HFF-Myc (cell line): ENCODE measurements around the gene HPCAL1.
A peak's percentile ranks its signal among the peaks of the same experiment; 100 is the strongest.

Experiments
- DNase-seq: peaks from one replicate; pipeline ENCODE4 v3.0.0-alpha.2; 2011; ENCODE audit warnings: low read depth; ENCODE audit errors: extremely low read depth
- H3K4me3 ChIP-seq: replicated peaks from 2 replicates; pipeline ENCODE4 v1.5.1; 2011; ENCODE audit warnings: low read depth, mild to moderate bottlenecking, control low read depth, low read length
- TF ChIP-seq, protein P1 (sequence below): IDR thresholded peaks from 2 replicates; pipeline ENCODE4 v1.5.1; 2012; ENCODE audit warnings: mild to moderate bottlenecking, low read depth, low read length, control low read depth; ENCODE audit errors: missing control alignments

HPCAL1 gene

GRCh38 chr2:10302479-10303180 is at the start of gene HPCAL1:
TSS of gene HPCAL1 (plus strand) at chr2:10302904. CDS start at chr2:10419758, 116,854 bp downstream.
- TF ChIP-seq, protein P1, sequence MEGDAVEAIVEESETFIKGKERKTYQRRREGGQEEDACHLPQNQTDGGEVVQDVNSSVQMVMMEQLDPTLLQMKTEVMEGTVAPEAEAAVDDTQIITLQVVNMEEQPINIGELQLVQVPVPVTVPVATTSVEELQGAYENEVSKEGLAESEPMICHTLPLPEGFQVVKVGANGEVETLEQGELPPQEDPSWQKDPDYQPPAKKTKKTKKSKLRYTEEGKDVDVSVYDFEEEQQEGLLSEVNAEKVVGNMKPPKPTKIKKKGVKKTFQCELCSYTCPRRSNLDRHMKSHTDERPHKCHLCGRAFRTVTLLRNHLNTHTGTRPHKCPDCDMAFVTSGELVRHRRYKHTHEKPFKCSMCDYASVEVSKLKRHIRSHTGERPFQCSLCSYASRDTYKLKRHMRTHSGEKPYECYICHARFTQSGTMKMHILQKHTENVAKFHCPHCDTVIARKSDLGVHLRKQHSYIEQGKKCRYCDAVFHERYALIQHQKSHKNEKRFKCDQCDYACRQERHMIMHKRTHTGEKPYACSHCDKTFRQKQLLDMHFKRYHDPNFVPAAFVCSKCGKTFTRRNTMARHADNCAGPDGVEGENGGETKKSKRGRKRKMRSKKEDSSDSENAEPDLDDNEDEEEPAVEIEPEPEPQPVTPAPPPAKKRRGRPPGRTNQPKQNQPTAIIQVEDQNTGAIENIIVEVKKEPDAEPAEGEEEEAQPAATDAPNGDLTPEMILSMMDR = peak; percentile 37
- DNase-seq = no peak
- H3K4me3 ChIP-seq = peak within 1 kb of the TSS; percentile 94

GRCh38 chr2:10253596-10254372 is 48.9 kb upstream of the HPCAL1 start:
- no peak overlapping the region for H3K4me3 ChIP-seq
- no peak for DNase-seq
- TF ChIP-seq, protein P1 = no peak

GRCh38 chr2:10254373-10255188 is 48.1 kb upstream of the HPCAL1 start:
- DNase-seq = no peak
- H3K4me3 ChIP-seq = no peak overlapping the region
- TF ChIP-seq, protein P1 = no peak

DNA sequence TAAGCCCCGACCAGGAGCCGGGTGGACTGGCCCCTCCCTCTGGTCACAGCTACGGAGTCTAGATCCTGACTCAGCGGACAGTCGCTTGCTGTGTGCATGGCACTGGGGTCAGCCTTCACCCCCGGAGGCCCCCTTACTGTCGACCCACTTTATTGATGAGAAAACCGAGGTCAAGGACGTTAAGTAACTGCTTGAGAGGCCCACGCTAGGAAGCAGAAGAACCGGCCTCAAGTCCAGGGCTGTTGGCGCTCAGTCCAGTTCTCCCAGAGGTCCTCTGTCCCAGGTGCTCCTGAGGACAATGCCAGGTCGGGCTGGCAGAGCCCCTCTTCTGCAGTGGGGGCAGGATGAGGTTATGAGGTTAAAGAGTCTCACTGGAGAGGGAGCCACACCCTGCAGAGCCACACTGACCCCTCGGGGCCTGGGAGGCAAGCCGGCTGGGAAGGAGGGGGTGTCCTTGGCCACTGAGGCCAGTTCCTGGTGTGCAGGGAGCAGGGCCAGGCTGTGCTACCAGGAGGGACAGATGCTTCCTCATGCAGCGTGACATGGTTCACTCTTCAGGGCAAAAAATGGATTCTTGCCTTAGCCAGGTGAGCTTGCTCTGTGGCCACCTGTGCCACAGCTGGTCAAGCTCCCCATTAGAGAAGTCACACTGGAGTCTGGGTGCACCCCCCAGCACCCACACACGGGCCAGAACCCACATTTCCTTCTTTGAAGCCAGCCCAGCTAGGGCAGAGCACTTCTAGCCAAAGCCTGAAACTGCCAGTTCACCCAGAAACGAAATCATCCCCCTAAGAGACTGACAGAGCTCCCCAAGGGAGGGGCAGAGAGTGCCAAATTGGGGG is 47.3 kb upstream of the HPCAL1 start:
- H3K4me3 ChIP-seq = no peak overlapping the region
- TF ChIP-seq, protein P1 = no peak
- no peak for DNase-seq

DNA sequence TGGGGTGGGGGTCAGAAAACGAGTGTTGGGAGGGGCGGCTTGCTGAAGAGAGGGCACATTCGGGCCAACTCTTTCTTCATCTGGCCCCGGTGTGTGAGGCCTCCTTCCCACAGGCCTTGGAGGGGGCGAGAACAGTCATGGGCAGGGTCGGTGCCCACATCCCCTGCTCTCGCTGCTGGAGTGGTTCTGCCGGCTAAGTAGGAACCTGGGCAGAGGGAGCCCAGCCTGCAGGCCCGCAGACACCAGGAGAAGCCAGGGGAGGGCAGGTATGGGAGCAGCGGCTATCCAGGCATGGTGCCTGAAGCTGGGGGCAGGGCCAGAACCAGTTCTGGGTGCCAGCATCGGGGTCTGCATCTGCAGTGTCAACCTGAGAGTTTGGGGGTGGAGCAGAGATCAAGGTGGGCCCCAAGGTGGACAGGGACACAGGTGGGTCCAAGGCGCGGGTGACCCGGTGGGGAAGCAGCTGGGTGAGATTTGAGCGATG is 46.6 kb upstream of the HPCAL1 start:
- no peak overlapping the region for H3K4me3 ChIP-seq
- TF ChIP-seq, protein P1 = no peak
- DNase-seq = no peak
